Urinary bladder (tissue), 4 donors: ENCODE data around the gene IQGAP2. TPM values are rescaled to one million over a fixed set of nuclear protein-coding genes. Genes with fewer than 3 reads are reported as not detected.
A peak's percentile ranks its signal among the peaks of the same experiment; 100 is the strongest.

Experiments
- DNase-seq: peaks from one replicate; pipeline ENCODE4 v3.0.0-alpha.2; 2015; ENCODE audit errors: extremely low spot score
- H3K27ac ChIP-seq: one replicate; pipeline ENCODE4 v1.5.1; 2013; ENCODE audit warnings: low read depth, mild to moderate bottlenecking, moderate library complexity
- H3K36me3 ChIP-seq: one replicate; pipeline ENCODE4 v1.6.1; 2013; ENCODE audit warnings: mild to moderate bottlenecking, moderate library complexity; ENCODE audit not compliant: insufficient read depth
- H3K4me1 ChIP-seq: one replicate; pipeline ENCODE4 v1.6.1; 2013; ENCODE audit warnings: mild to moderate bottlenecking, moderate library complexity; ENCODE audit not compliant: insufficient read depth
- H3K4me3 ChIP-seq: one replicate; pipeline ENCODE4 v1.5.1; 2013; ENCODE audit warnings: low read depth, low read length
- WGBS: extraction: QIAGEN DNeasy Blood & Tissue Kit; methylation state at CpG from one replicate; pipeline ENCODE4 v1.1.7; 2013; 5-methylcytosine and 5-hydroxymethylcytosine counted together
- polyA plus RNA-seq: library from polyadenylated mRNA; stranded (reverse); fragments of 200-250 nt; gene quantifications from one replicate; pipeline ENCODE4 v1.2.3, GENCODE V29; 2013
- total RNA-seq: library from RNA; depleted of rRNA; stranded (reverse); fragments of >200 nt; gene quantifications from one replicate; pipeline ENCODE4 v1.2.3, GENCODE V29; 2014
- donor health status: healthy with polysubstance abuse.
- donor health status: healthy.

Gene IQGAP2
- total and polyA plus RNA-seq, 2 donors: 4.5 to 29.6 TPM

DNA sequence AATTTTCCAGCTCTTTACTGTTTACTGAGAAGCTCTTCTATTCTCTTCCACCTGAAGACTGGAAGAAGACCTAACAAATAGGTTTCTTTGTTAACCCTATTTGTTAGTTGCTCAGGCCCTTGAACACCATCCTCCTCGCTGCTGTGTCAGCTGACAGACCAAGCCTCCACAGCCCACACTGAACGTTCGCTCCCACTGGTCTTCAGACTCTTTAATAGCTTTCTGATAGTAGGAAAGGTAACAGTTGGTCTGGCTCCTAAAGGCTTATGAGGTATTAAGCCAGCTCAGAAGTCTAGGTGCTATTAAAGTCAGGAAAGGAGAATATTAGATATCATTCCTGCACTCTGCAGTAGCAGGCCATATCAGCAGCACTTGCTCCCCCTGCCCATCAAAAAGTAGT is 289.6 kb downstream of the IQGAP2 start:
- no peaks in the 10 kb centered on the region for H3K36me3 ChIP-seq
- no peak overlapping the region for H3K27ac ChIP-seq
- no peaks in the 10 kb centered on the region for H3K4me1 ChIP-seq
- WGBS: 89% methylated on average over 3 of the region's 3 CpGs
- no peak overlapping the region for H3K4me3 ChIP-seq
- no peak for DNase-seq

DNA sequence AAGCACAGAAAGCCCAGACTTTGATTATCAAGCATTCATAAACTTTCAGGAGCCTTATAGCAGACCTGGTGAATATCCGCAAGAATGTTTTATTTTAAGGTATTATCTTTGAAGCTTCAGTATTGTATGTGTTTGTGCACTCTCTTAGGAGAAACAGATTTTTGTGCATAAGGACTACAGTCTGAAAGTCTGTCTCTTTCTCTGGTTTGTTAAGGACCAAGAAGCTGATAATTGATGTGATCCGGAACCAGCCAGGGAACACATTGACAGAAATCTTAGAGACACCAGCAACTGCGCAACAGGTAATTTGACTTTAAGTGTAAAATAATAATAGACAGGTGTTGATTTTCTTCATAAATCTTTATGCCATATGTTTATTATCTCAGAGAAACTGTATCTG is 290.1 kb downstream of the IQGAP2 start:
- Histone ChIP-seq H3K36me3 (no peaks in the 10 kb centered on the region), H3K4me3 (no peak overlapping the region), H3K4me1 (no peaks in the 10 kb centered on the region), H3K27ac (no peak overlapping the region)
- no peak for DNase-seq
- 97% methylated on average over 3 of the region's 3 CpGs for WGBS

DNA sequence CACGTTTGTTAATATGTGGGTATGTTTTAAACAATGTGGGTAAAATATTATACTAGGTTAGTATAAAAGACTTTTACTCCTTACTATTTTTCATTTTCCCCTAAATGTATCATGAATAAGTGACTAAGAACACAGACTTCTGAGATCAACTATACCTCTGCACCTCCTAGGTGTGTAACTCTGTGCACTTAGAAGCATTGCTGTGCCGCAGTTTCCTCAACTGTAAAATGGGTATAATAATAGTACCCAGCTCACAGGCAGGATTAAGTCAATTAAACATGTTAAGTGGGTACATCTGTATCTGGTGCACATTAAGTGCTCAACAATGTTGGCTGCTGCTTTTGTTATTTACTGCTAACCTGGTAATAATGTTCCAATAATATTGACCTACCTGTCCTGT is 291.2 kb downstream of the IQGAP2 start:
- H3K36me3 ChIP-seq: no peaks in the 10 kb centered on the region
- WGBS: 49% methylated on average over 2 of the region's 2 CpGs
- no peak overlapping the region for H3K4me3 ChIP-seq
- H3K27ac ChIP-seq: no peak overlapping the region
- no peak for DNase-seq
- H3K4me1 ChIP-seq: no peaks in the 10 kb centered on the region

DNA sequence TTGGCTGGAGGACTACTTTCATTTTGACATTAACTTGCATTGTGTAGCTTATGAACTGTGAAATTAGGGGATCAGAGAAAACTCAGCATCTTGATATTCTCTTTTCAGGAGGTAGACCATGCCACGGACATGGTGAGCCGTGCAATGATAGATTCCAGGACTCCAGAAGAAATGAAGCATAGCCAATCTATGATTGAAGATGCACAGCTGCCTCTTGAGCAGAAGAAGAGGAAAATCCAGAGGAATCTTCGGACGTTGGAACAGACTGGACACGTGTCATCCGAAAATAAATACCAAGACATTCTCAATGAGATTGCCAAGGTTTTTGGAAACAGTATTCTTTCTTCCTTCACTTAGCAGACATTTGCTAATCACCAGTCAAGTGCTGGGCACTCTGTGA is 292.3 kb downstream of the IQGAP2 start:
- H3K27ac ChIP-seq: no peak overlapping the region
- H3K36me3 ChIP-seq: no peaks in the 10 kb centered on the region
- DNase-seq: no peak
- WGBS: 91% methylated on average over 6 of the region's 6 CpGs
- H3K4me3 ChIP-seq: no peak overlapping the region
- no peaks in the 10 kb centered on the region for H3K4me1 ChIP-seq

DNA sequence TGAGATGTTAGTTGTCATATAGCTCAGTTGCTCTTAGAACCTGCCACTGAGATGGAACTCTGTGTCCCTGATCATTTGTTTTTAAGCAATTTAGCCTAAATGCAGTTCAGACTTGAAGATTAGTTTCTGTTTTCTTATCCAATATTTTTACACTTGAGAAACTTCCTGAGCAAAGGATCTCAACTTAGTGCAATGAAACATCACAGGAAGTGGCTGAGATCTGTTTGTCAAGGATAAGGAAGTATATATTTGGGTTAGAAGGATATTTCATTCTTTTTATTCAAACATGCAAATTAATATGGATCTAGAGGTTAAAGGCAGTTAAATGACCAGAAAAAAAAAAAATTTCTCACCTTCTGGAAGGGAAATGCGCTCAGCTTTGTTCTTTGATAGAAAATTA is 293.2 kb downstream of the IQGAP2 start:
- Histone ChIP-seq H3K27ac (no peak overlapping the region), H3K36me3 (no peaks in the 10 kb centered on the region), H3K4me3 (no peak overlapping the region), H3K4me1 (no peaks in the 10 kb centered on the region)
- WGBS: 93% methylated on average over 1 of the region's 1 CpG
- DNase-seq: no peak

DNA sequence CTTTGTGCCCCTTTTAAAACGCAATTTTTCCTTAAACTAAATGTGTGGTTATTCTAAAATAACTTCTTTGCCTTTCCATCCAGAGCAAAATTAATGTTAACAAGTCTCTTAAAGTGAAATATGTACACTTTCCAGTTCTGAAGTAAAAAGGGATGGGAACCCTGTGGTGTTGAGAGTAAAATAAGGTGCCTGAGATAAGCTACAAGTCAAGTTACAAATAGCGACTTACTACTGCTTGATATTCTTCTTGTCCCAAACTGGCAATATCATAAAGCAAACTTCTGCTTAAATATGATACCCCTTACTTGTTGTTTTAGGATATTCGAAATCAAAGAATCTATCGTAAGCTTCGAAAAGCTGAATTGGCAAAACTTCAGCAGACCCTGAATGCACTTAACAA is 294.6 kb downstream of the IQGAP2 start:
- H3K4me1 ChIP-seq: no peaks in the 10 kb centered on the region
- WGBS: 97% methylated on average over 5 of the region's 5 CpGs
- no peak for DNase-seq
- H3K27ac ChIP-seq: no peak overlapping the region
- no peaks in the 10 kb centered on the region for H3K36me3 ChIP-seq
- H3K4me3 ChIP-seq: no peak overlapping the region

DNA sequence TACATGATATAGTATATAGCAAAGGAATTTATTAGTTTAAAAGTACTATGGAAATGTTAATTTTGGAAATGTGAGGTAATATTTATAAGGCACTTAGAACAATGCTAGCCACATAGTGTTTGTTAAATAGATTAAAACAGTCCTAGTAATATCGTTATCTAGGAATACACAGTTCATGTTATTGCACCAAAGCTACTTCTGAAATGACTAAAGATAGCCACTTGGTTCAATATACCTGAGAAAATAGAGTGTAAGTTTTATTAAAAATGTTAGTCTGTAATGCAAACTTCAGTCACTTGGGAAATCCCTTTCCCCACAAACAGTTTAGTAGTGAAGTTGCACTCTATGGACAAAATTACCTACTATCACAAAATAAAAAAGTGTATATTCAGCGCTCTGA is 297.5 kb downstream of the IQGAP2 start:
- Histone ChIP-seq H3K27ac (no peak overlapping the region), H3K36me3 (no peaks in the 10 kb centered on the region), H3K4me3 (no peak overlapping the region), H3K4me1 (no peaks in the 10 kb centered on the region)
- no peak for DNase-seq
- 95% methylated on average over 2 of the region's 2 CpGs for WGBS

DNA sequence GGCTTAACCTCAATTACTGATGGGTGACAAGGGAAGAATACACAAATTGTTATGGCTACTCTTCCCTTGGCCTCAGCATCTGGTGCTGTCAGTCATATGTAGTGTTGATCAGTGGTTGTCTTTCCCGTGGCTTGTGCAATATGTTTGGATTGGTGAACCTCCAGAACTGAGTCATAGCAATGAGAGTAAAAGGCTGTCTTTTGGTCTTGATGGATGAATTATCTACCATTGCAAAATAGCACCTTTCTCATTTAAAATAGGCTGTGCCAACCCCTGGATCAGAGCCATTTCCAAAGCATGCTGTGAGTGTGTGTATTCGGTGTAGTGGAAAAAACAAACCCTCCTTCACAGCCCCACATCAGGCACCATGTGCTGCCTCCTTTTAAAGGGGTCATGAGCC is 298.2 kb downstream of the IQGAP2 start:
- no peak for DNase-seq
- H3K4me3 ChIP-seq: no peak overlapping the region
- no peaks in the 10 kb centered on the region for H3K36me3 ChIP-seq
- H3K4me1 ChIP-seq: no peaks in the 10 kb centered on the region
- no peak overlapping the region for H3K27ac ChIP-seq
- WGBS: 71% methylated on average over 2 of the region's 2 CpGs

DNA sequence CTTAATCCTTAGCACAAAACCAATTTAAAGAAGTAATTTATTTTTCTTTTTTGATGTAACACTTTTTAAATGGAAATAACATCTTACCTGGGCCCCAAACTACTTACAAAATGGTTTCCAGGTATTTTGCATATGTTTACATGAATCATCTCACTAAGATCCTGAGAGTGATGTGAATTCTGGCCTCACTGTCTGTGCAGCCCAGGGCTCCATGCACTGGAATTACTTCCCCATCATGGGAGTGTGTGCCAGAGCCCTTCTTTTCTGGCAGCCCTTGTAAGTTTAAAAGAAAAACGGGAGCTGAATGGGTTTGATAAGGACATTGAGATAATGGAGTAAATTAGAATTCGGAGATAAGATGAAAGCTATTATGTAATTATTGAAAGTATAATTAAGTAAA is 300.6 kb downstream of the IQGAP2 start:
- H3K27ac ChIP-seq: no peak overlapping the region
- H3K4me1 ChIP-seq: no peaks in the 10 kb centered on the region
- no peak for DNase-seq
- H3K4me3 ChIP-seq: no peak overlapping the region
- no peaks in the 10 kb centered on the region for H3K36me3 ChIP-seq
- 71% methylated on average over 2 of the region's 2 CpGs for WGBS

DNA sequence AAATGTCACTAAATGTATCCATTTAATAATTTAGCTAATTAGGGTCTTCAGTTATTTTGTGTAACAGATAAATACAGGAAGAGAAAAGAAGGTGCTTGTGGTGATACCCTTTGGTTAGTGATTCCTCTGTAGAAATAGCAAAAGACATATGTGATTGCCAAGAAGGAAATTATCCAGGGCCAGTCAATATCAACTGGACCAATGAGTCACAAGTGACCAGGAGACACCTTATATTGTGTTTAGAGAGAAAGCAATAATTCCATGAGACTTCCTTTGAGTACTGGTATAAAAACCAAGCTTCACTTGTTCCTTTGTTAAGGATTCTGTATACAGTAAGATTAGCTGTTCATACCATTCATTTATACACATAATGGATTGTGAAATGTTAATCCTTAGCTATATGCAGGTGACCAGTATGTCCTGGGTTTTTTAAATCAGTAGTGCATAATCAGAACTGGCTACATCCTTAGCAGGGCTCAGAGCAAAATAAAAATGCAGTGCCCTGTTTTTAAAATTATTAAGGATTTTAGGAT is 301.1 kb downstream of the IQGAP2 start:
- Histone ChIP-seq H3K27ac (no peak overlapping the region), H3K4me3 (no peak overlapping the region), H3K4me1 (no peaks in the 10 kb centered on the region), H3K36me3 (no peaks in the 10 kb centered on the region)
- DNase-seq: no peak

DNA sequence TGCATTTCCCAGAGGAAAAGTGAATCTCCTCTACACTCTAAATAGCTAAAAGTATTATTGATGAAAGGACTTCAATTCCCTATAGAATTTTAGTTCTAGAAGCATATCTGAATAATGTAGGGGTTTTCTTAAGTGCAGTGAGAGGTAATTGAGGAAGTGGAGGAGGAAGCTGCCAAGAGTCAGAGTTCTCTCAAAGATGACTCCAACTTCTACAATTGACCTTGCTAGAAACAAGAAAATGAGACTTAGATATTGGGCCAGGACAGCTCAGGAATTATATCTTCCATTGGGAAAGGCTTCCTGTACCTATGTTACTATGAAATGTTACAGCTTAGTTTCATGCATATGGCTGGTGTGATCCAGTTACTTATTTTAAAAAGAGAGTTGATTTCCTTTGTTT is 302.5 kb downstream of the IQGAP2 start:
- no peak for DNase-seq
- H3K4me1 ChIP-seq: no peaks in the 10 kb centered on the region
- H3K36me3 ChIP-seq: no peaks in the 10 kb centered on the region
- no peak overlapping the region for H3K4me3 ChIP-seq
- H3K27ac ChIP-seq: no peak overlapping the region

DNA sequence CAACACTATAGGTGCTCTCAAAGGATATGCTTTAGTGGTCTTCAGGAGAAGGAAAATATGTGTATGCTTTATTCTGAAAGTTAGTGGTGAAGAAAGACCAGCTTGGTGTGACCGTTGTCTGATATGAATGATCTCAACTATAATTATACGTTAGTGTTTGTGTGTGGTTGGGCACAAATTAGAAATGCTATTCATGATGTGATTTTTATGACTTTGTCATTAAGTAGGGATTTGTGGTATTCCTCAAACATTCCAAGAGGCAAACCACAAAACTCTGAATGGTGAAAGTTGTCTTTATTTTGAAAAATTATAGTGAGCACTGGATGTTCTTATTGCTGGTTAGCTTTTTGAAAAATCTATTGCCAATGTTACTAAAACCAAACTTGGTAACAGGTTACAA is 306.7 kb downstream of the IQGAP2 start:
- H3K4me3 ChIP-seq: no peak overlapping the region
- H3K27ac ChIP-seq: no peak overlapping the region
- 69% methylated on average over 2 of the region's 2 CpGs for WGBS
- DNase-seq: no peak
- no peaks in the 10 kb centered on the region for H3K4me1 ChIP-seq
- no peaks in the 10 kb centered on the region for H3K36me3 ChIP-seq

DNA sequence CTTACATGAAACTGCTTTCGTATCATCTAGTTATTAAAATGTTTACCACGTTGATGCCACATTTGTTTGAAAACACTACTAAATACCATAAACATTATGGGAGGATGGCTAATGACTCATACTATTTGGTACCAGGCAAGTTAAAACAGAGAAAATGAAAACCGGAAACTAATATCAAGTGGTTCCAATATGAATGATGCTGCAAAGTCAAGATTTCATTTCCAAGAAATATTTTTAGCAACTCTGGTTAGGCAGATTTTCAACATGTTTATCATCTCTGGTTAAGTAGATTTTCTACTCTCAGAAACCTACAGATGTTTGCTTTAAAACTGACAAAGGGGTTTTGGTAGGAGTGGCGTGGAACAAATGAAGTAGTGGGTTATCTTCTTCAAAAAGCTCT is 307.9 kb downstream of the IQGAP2 start:
- WGBS: 54% methylated on average over 4 of the region's 4 CpGs
- no peak for DNase-seq

DNA sequence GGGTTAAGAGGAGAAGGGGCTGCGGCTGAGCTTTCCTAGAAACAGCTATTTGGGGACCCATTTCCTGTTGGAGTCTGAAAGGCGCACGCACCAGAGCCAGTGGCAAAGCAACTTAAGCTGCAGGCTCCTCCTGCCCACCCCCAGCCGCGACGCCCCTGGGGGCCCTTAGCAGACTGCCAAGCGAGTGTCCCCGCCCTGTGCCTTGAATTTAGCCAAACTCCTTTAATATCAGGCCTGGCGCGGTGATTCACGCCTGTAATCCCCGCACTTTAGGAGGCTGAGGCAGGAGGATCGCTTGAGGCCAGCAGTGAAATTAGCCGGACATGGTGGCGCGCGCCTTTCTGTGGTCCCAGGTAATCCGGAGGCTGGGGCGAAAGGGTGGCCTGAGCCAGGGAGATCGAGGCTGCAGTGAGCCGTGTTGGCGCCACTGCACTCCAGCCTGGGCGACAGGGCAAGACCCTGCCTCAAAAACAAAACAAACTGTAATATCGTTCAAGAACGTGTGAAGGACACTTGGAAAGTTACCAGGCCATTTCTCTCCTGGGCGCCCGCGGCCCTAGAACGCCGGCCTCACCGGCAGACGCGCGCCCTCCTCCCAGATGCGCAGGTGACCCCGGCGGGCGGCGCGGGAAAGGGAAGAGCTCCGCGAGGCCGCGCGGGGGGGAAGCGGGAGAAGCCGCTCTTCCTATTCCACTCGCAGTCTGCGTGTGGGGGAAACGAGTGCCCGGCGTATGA is 311.8 kb downstream of the IQGAP2 start:
- WGBS: 23% methylated on average over 52 of the region's 52 CpGs
- Histone ChIP-seq H3K4me3 (peak overlapping the region; percentile 86), H3K27ac (no peak overlapping the region), H3K36me3 (no peaks in the 10 kb centered on the region), H3K4me1 (no peaks in the 10 kb centered on the region)
- DNase-seq: no peak

More for the DNA sequence above, 307.9 kb downstream of the IQGAP2 start:
- Histone ChIP-seq H3K27ac (no peak overlapping the region), H3K36me3 (no peaks in the 10 kb centered on the region), H3K4me3 (no peak overlapping the region), H3K4me1 (no peaks in the 10 kb centered on the region)

DNA sequence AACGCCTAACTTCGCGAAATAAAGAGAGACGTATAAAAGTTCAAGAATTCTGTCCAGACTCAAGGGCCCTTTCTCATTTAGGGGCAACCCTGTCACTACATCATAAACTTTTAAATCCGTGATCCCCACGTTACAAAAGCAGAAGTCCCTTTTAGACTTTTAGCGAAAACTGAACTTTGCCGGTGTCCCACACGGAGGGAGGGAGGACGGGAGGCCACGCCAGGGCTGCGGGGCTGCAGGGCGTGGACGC is 312.3 kb downstream of the IQGAP2 start:
- Histone ChIP-seq H3K4me3 (peak overlapping the region; percentile 86), H3K4me1 (no peaks in the 10 kb centered on the region), H3K27ac (no peak overlapping the region), H3K36me3 (no peaks in the 10 kb centered on the region)
- WGBS: under 1% methylated on average over 14 of the region's 14 CpGs
- no peak for DNase-seq
